Spleen (tissue), 7 donors: ENCODE measurements around the gene DHX9.

Experiments used
- POLR2A ChIP-seq, 3 donors: fragments of 450-650 bp; IDR thresholded peaks; one replicate each; pipeline ENCODE4 v1.5.1; 2017; ENCODE audit warnings: antibody characterized with exemption in 3 of 3, mild to moderate bottlenecking in 1 of 3
- POLR2AphosphoS5 ChIP-seq, 3 donors: sonication (generic); formaldehyde crosslinking; IDR thresholded peaks; one replicate each; pipeline ENCODE4 v1.5.1; 2017; ENCODE audit warnings: antibody characterized with exemption in 3 of 3
- TF ChIP-seq, protein P1 (sequence below), 11 experiments: fragments of 200-600 bp in 7 of 11; fragments of 450-650 bp in 4 of 11; sonication (generic) in 4 of 11; IDR thresholded peaks in 8 of 11; conservative IDR thresholded peaks in 3 of 11; 1 replicate in 7 of 11; 2 replicates in 4 of 11; pipeline versions ENCODE4 v1.4.0 to v1.8.0; 2016 to 2021; ENCODE audit warnings: antibody characterized with exemption in 11 of 11, inconsistent platforms in 4 of 11, mild to moderate bottlenecking in 1 of 11
- donor health status: DM: no; HTN: no; CAD: no; lungs with moderate emphysema.
- donor health status: DM: no; HTN: no; CAD: no.
- donor health status: DM: no; HTN: no; CAD: no.

GRCh38 chr1:182917378-182917777, 78.2 kb downstream of the DHX9 start:
- TF ChIP-seq, protein P1, sequence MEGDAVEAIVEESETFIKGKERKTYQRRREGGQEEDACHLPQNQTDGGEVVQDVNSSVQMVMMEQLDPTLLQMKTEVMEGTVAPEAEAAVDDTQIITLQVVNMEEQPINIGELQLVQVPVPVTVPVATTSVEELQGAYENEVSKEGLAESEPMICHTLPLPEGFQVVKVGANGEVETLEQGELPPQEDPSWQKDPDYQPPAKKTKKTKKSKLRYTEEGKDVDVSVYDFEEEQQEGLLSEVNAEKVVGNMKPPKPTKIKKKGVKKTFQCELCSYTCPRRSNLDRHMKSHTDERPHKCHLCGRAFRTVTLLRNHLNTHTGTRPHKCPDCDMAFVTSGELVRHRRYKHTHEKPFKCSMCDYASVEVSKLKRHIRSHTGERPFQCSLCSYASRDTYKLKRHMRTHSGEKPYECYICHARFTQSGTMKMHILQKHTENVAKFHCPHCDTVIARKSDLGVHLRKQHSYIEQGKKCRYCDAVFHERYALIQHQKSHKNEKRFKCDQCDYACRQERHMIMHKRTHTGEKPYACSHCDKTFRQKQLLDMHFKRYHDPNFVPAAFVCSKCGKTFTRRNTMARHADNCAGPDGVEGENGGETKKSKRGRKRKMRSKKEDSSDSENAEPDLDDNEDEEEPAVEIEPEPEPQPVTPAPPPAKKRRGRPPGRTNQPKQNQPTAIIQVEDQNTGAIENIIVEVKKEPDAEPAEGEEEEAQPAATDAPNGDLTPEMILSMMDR (IDR thresholded peaks at IDR 0.05 in 8 of 11, conservative IDR thresholded peaks at IDR 0.05 in 3 of 11): no peak
- no peak for TF ChIP-seq POLR2A (IDR thresholded peaks at IDR 0.05)
- no peak for TF ChIP-seq POLR2AphosphoS5 (IDR thresholded peaks at IDR 0.05)
